ENCODE measurements around the gene EVA1C. TPM values are rescaled to one million over a fixed set of nuclear protein-coding genes. Genes with fewer than 3 reads are reported as not detected.
"Not testable (repeated sequence)": the region's sequence is repeated elsewhere in the genome, so short reads cannot be mapped to it uniquely, and the experiment has no call there.

The EVA1C gene
- total RNA-seq, 1 donor from 2014 or later: 34.8 TPM

GRCh38 chr21:32499249-32500055 is 86.9 kb downstream of the EVA1C start:
- no peak for DNase-seq (ENCODE audit: low spot score)

- not testable (repeated sequence) for DNase-seq (ENCODE audit: low spot score)
Measured at GRCh38 chr21:32503641-32504040, 91.1 kb downstream of the EVA1C start.

- not testable (repeated sequence) for DNase-seq (ENCODE audit: low spot score)
Measured at GRCh38 chr21:32505767-32506166, 93.3 kb downstream of the EVA1C start.

GRCh38 chr21:32506411-32506965 is 94.0 kb downstream of the EVA1C start:
- not testable (repeated sequence) for DNase-seq (ENCODE audit: low spot score)

- DNase-seq (ENCODE audit: low spot score): no peak
Measured at GRCh38 chr21:32507342-32507919, 94.9 kb downstream of the EVA1C start.

- not testable (repeated sequence) for DNase-seq (ENCODE audit: low spot score)
Measured at GRCh38 chr21:32508036-32508435, 95.5 kb downstream of the EVA1C start.

- DNase-seq (ENCODE audit: low spot score): no peak
Measured at GRCh38 chr21:32508558-32508957, 96.1 kb downstream of the EVA1C start.

GRCh38 chr21:32508975-32509374 is 96.5 kb downstream of the EVA1C start:
- DNase-seq (ENCODE audit: low spot score): not testable (repeated sequence)

GRCh38 chr21:32514275-32515055 is 102.0 kb downstream of the EVA1C start:
- no peak for DNase-seq (ENCODE audit: low spot score)

- DNase-seq (ENCODE audit: low spot score): no peak
Measured at GRCh38 chr21:32515874-32516273, 103.4 kb downstream of the EVA1C start.

GRCh38 chr21:32516756-32517649 is 104.5 kb downstream of the EVA1C start:
- DNase-seq (ENCODE audit: low spot score): peak; percentile 23

GRCh38 chr21:32519945-32520874 is 107.7 kb downstream of the EVA1C start:
- DNase-seq (ENCODE audit: low spot score): no peak

- peak; percentile 66 for DNase-seq (ENCODE audit: low spot score)
Measured at GRCh38 chr21:32520875-32521735, 108.6 kb downstream of the EVA1C start.

- DNase-seq (ENCODE audit: low spot score): no peak
Measured at GRCh38 chr21:32521736-32522355, 109.3 kb downstream of the EVA1C start.

GRCh38 chr21:32523463-32523862 is 111.0 kb downstream of the EVA1C start:
- DNase-seq (ENCODE audit: low spot score): no peak

GRCh38 chr21:32523988-32524719 is 111.6 kb downstream of the EVA1C start:
- DNase-seq (ENCODE audit: low spot score): no peak

- no peak for DNase-seq (ENCODE audit: low spot score)
Measured at GRCh38 chr21:32525282-32525681, 112.8 kb downstream of the EVA1C start.

- no peak for DNase-seq (ENCODE audit: low spot score)
Measured at GRCh38 chr21:32529679-32530078, 117.2 kb downstream of the EVA1C start.
